HEK293 (cell line): ENCODE results near the gene FLNC.

Source experiments
- CTCF ChIA-PET: fragments of 350-600 bp; formaldehyde crosslinking; extraction: SDS; loops from one replicate; lab custom pipeline; 2021; ENCODE audit warnings: antibody characterized with exemption; lab: Yijun Ruan, JAX
- POLR2A ChIA-PET: fragments of 300-600 bp; formaldehyde crosslinking; extraction: SDS; loops from one replicate; lab custom pipeline; 2020; ENCODE audit warnings: antibody characterized with exemption, inconsistent platforms; lab: Yijun Ruan, JAX
- H3K27ac ChIP-seq: fragments of 200-500 bp; sonication (Bioruptor generic); 2 replicates; pipeline ENCODE4 v1.5.1; 2014; ENCODE audit warnings: low read depth, low read length, control low read depth, inconsistent platforms; ENCODE audit errors: extremely low read depth
- H3K36me3 ChIP-seq, 2 experiments: fragments of 200-500 bp in 1 of 2; sonication (Bioruptor generic) in 1 of 2; 1 replicate in 1 of 2; 2 replicates in 1 of 2; pipeline ENCODE4 v1.5.1; 2014 to 2017; ENCODE audit warnings: inconsistent platforms in 2 of 2, low read length in 2 of 2; ENCODE audit not compliant: control insufficient read depth in 2 of 2, insufficient read depth in 1 of 2
- H3K4me1 ChIP-seq: fragments of 200-500 bp; sonication (Bioruptor generic); 2 replicates; pipeline ENCODE4 v1.5.1; 2014; ENCODE audit warnings: mild to moderate bottlenecking, low read length, inconsistent platforms; ENCODE audit not compliant: control insufficient read depth, insufficient read depth
- H3K4me3 ChIP-seq: 2 replicates; pipeline ENCODE4 v1.5.1; 2011; ENCODE audit warnings: low read depth, mild to moderate bottlenecking, control low read depth, low read length, moderate library complexity
- H3K9me3 ChIP-seq: fragments of 200-500 bp; sonication (Bioruptor generic); 2 replicates; pipeline ENCODE4 v1.5.1; 2014; ENCODE audit warnings: low read depth, low read length, inconsistent platforms; ENCODE audit not compliant: control insufficient read depth, insufficient read depth
- ZBTB21 ChIP-seq: fragments of 450-650 bp; formaldehyde crosslinking; IDR thresholded peaks from 2 replicates; pipeline ENCODE4 v1.5.1; 2017; ENCODE audit warnings: missing biosample characterization, missing genetic modification characterization
- ZBTB48 ChIP-seq: fragments of 450-650 bp; formaldehyde crosslinking; IDR thresholded peaks from 2 replicates; pipeline ENCODE4 v1.5.1; 2016; ENCODE audit warnings: missing biosample characterization, missing genetic modification characterization
- ZBTB8A ChIP-seq: fragments of 450-650 bp; formaldehyde crosslinking; IDR thresholded peaks from 2 replicates; pipeline ENCODE4 v1.5.1; 2016; ENCODE audit warnings: missing biosample characterization, missing genetic modification characterization
- ZFP41 ChIP-seq: fragments of 450-650 bp; formaldehyde crosslinking; IDR thresholded peaks from 2 replicates; pipeline ENCODE4 v1.5.1; 2016; ENCODE audit warnings: missing biosample characterization, missing genetic modification characterization, borderline replicate concordance
- ZNF10 ChIP-seq: fragments of 450-650 bp; formaldehyde crosslinking; IDR thresholded peaks from 2 replicates; pipeline ENCODE4 v1.5.1; 2017; ENCODE audit warnings: missing biosample characterization, missing genetic modification characterization
- ZNF132 ChIP-seq: fragments of 450-650 bp; formaldehyde crosslinking; IDR thresholded peaks from 2 replicates; pipeline ENCODE4 v1.5.1; 2017; ENCODE audit warnings: missing biosample characterization, missing genetic modification characterization, borderline replicate concordance
- ZNF211 ChIP-seq: fragments of 450-650 bp; formaldehyde crosslinking; IDR thresholded peaks from 2 replicates; pipeline ENCODE4 v1.5.1; 2016; ENCODE audit warnings: low read depth, missing biosample characterization, missing genetic modification characterization
- ZNF214 ChIP-seq: fragments of 450-650 bp; formaldehyde crosslinking; IDR thresholded peaks from 2 replicates; pipeline ENCODE4 v1.5.1; 2017; ENCODE audit warnings: missing biosample characterization, mild to moderate bottlenecking, missing genetic modification characterization, borderline replicate concordance
- ZNF292 ChIP-seq: fragments of 450-650 bp; formaldehyde crosslinking; IDR thresholded peaks from 2 replicates; pipeline ENCODE4 v1.5.1; 2016; ENCODE audit warnings: low read depth, missing biosample characterization, missing genetic modification characterization, borderline replicate concordance
- ZNF366 ChIP-seq: fragments of 450-650 bp; formaldehyde crosslinking; conservative IDR thresholded peaks from 2 replicates; pipeline ENCODE4 v1.5.1; 2016; ENCODE audit warnings: missing biosample characterization, missing genetic modification characterization
- ZNF529 ChIP-seq: fragments of 450-650 bp; formaldehyde crosslinking; IDR thresholded peaks from 2 replicates; pipeline ENCODE4 v1.5.1; 2017; ENCODE audit warnings: missing genetic modification characterization, missing biosample characterization; ENCODE audit not compliant: insufficient replicate concordance
- ZNF596 ChIP-seq: fragments of 450-650 bp; IDR thresholded peaks from 2 replicates; pipeline ENCODE4 v1.5.0; 2018; ENCODE audit warnings: missing biosample characterization, mild to moderate bottlenecking, missing genetic modification characterization, moderate library complexity
- ZNF624 ChIP-seq: fragments of 450-650 bp; formaldehyde crosslinking; IDR thresholded peaks from 2 replicates; pipeline ENCODE4 v1.5.1; 2017; ENCODE audit warnings: missing biosample characterization, missing genetic modification characterization
- ZNF654 ChIP-seq: fragments of 450-650 bp; formaldehyde crosslinking; IDR thresholded peaks from 2 replicates; pipeline ENCODE4 v1.5.1; 2016; ENCODE audit warnings: low read depth, missing biosample characterization, missing genetic modification characterization
- ZNF768 ChIP-seq: fragments of 450-650 bp; formaldehyde crosslinking; IDR thresholded peaks from 2 replicates; pipeline ENCODE4 v1.5.1; 2018; ENCODE audit warnings: missing biosample characterization, mild to moderate bottlenecking, missing genetic modification characterization
- ZNF792 ChIP-seq: fragments of 450-650 bp; formaldehyde crosslinking; IDR thresholded peaks from 2 replicates; pipeline ENCODE4 v1.5.1; 2016; ENCODE audit warnings: missing biosample characterization, missing genetic modification characterization
- ZNF830 ChIP-seq: fragments of 450-650 bp; IDR thresholded peaks from 2 replicates; pipeline ENCODE4 v1.5.0; 2018; ENCODE audit warnings: missing biosample characterization, missing genetic modification characterization, low read depth, mild to moderate bottlenecking, moderate library complexity
- TF ChIP-seq, protein P1 (sequence below): fragments of 450-650 bp; formaldehyde crosslinking; IDR thresholded peaks from 2 replicates; pipeline ENCODE4 v1.5.1; 2016; ENCODE audit warnings: missing biosample characterization, missing genetic modification characterization
- TF ChIP-seq, protein P2 (sequence below): fragments of 450-650 bp; formaldehyde crosslinking; IDR thresholded peaks from 2 replicates; pipeline ENCODE4 v1.5.1; 2017; ENCODE audit warnings: missing biosample characterization, missing genetic modification characterization
- TF ChIP-seq, protein P3 (sequence below): fragments of 450-650 bp; formaldehyde crosslinking; IDR thresholded peaks from 2 replicates; pipeline ENCODE4 v1.5.1; 2016; ENCODE audit warnings: missing biosample characterization, missing genetic modification characterization
- TF ChIP-seq, protein P4 (sequence below): fragments of 450-650 bp; formaldehyde crosslinking; IDR thresholded peaks from 2 replicates; pipeline ENCODE4 v1.5.1; 2016; ENCODE audit warnings: missing biosample characterization, missing genetic modification characterization, borderline replicate concordance

Gene FLNC

DNA sequence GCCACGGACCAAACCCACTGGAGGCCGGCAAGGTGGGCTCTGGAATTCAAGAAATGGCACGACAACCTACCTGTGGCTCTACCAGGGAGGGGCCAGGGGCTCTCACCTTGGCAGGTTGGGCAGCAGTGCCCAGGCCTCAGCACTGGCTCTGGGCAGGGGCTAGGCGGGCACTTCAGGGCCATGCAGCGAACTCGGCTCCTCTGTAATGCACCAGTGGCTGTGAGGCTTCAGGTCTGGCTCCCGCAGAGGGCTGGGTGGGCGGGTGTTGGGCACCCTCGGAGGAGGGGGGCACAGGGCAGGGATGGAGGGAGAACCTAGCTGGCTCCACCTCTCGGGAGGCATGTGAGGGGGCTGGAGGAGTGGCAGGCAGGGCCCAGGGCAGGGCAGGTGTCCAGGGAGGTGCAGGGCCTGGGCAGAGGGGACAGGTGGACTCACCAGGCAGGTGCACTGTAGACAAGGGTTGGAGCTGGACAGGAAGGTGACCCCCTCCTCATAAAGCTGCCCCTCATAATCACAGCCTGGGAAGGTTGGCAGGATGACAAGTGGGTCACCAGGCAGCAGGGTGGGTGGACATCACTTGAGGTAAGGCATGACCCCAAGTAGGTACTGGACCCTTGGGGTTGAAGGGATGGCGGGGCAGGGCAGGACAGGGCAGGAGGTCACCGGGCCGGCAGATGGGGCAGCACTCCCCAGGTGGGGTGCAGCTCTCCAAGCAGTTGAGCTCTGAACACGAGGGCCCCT is 73.6 kb downstream of the FLNC start (continued):
- TF ChIP-seq ZFP41 (no peak), ZBTB21 (tag by site-specific recombination) (no peak), ZBTB48 (no peak; the same call in 1 of the 2 replicates)
- TF ChIP-seq, protein P1, sequence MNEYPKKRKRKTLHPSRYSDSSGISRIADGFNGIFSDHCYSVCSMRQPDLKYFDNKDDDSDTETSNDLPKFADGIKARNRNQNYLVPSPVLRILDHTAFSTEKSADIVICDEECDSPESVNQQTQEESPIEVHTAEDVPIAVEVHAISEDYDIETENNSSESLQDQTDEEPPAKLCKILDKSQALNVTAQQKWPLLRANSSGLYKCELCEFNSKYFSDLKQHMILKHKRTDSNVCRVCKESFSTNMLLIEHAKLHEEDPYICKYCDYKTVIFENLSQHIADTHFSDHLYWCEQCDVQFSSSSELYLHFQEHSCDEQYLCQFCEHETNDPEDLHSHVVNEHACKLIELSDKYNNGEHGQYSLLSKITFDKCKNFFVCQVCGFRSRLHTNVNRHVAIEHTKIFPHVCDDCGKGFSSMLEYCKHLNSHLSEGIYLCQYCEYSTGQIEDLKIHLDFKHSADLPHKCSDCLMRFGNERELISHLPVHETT: no peak

DNA sequence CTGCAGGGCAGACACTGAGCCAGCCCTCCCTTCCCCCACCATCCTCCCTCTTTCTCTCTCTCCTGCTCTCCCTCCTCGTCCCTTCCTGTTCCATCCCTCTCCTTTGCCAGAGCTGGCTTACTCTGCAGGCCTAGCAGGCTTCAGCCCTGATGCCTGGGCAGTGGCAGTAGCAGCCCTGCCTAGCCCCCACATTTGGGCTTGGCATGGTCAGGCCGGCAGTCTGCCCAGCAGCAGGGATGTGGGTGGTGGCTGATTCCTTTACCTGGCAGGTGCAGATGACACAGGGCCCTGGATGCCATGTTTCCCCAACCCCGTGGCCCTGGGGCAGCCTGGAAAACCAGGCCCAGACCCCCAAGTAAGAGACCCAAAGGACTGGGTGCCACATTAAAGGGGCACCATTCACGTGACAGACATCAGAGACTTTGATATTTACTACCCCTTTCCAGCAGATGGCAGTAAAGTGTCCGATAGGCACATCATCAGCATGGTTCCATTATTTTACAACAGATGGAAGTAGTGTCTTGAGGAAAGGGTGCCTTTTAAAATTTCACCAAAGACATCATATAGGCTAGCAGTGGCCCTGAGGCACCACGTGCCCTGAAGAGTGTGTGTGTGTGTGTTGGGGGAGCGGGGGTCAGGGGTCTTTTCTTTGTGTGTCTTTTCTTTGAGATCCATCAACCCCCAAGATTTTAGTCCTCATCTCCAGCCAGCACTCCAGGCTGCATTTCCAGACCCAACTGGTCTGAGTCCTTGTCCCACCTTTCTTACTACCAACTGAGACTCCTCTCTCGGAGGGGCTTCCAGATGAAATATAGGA is 74.4 kb downstream of the FLNC start:
- Histone ChIP-seq H3K36me3 (no peaks in the 10 kb centered on the region), H3K4me1 (no peaks in the 10 kb centered on the region), H3K9me3 (no peaks in the 10 kb centered on the region), H3K27ac (no peak overlapping the region), H3K4me3 (no peak overlapping the region)
- ChIA-PET POLR2A (no interaction called here), CTCF (interaction anchor here (0.6 to 3.1 kb wide), 5 partner anchors 16 to 560 kb away, joined by 3 to 16 read pairs (median 4); no protein-coding TSS in a partner anchor)
- TF ChIP-seq ZNF292 (tag by site-specific recombination): no peak
- no peak for TF ChIP-seq ZNF830 (tag by site-specific recombination)
- TF ChIP-seq, protein P2, sequence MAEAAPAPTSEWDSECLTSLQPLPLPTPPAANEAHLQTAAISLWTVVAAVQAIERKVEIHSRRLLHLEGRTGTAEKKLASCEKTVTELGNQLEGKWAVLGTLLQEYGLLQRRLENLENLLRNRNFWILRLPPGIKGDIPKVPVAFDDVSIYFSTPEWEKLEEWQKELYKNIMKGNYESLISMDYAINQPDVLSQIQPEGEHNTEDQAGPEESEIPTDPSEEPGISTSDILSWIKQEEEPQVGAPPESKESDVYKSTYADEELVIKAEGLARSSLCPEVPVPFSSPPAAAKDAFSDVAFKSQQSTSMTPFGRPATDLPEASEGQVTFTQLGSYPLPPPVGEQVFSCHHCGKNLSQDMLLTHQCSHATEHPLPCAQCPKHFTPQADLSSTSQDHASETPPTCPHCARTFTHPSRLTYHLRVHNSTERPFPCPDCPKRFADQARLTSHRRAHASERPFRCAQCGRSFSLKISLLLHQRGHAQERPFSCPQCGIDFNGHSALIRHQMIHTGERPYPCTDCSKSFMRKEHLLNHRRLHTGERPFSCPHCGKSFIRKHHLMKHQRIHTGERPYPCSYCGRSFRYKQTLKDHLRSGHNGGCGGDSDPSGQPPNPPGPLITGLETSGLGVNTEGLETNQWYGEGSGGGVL (tag by site-specific recombination): peak; percentile 76
- TF ChIP-seq, protein P3, sequence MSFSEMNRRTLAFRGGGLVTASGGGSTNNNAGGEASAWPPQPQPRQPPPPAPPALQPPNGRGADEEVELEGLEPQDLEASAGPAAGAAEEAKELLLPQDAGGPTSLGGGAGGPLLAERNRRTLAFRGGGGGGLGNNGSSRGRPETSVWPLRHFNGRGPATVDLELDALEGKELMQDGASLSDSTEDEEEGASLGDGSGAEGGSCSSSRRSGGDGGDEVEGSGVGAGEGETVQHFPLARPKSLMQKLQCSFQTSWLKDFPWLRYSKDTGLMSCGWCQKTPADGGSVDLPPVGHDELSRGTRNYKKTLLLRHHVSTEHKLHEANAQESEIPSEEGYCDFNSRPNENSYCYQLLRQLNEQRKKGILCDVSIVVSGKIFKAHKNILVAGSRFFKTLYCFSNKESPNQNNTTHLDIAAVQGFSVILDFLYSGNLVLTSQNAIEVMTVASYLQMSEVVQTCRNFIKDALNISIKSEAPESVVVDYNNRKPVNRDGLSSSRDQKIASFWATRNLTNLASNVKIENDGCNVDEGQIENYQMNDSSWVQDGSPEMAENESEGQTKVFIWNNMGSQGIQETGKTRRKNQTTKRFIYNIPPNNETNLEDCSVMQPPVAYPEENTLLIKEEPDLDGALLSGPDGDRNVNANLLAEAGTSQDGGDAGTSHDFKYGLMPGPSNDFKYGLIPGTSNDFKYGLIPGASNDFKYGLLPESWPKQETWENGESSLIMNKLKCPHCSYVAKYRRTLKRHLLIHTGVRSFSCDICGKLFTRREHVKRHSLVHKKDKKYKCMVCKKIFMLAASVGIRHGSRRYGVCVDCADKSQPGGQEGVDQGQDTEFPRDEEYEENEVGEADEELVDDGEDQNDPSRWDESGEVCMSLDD (tag by site-specific recombination): no peak
- peak; percentile 60 for TF ChIP-seq ZNF366 (tag by site-specific recombination)
- no peak for TF ChIP-seq ZNF624 (tag by site-specific recombination)
- 0 out of 2 replicates have a peak, but pooled peaks have one; percentile 31 for TF ChIP-seq ZNF10 (tag by site-specific recombination)
- TF ChIP-seq ZNF132: no peak
- TF ChIP-seq ZNF792: no peak
- no peak for TF ChIP-seq ZNF214 (tag by site-specific recombination)
- no peak for TF ChIP-seq ZNF529 (tag by site-specific recombination)
- TF ChIP-seq, protein P4, sequence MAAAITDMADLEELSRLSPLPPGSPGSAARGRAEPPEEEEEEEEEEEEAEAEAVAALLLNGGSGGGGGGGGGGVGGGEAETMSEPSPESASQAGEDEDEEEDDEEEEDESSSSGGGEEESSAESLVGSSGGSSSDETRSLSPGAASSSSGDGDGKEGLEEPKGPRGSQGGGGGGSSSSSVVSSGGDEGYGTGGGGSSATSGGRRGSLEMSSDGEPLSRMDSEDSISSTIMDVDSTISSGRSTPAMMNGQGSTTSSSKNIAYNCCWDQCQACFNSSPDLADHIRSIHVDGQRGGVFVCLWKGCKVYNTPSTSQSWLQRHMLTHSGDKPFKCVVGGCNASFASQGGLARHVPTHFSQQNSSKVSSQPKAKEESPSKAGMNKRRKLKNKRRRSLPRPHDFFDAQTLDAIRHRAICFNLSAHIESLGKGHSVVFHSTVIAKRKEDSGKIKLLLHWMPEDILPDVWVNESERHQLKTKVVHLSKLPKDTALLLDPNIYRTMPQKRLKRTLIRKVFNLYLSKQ (tag by site-specific recombination): no peak
- no peak for TF ChIP-seq ZNF596 (tag by site-specific recombination)
- no peak for TF ChIP-seq ZNF768 (tag by site-specific recombination)
- 0 out of 2 replicates have a peak, but pooled peaks have one; percentile 27 for TF ChIP-seq ZBTB8A (tag by site-specific recombination)
- peak; percentile 73 for TF ChIP-seq ZNF654
- no peak for TF ChIP-seq ZNF211 (tag by site-specific recombination)
